ENCODE measurements around the gene SH3PXD2A. TPM values are rescaled to one million over a fixed set of nuclear protein-coding genes. Genes with fewer than 3 reads are reported as not detected.

SH3PXD2A gene
- total and polyA plus RNA-seq, 2 of the 4 experiments (the other 2 are of a cell fraction) = 6.3 to 23.0 TPM

DNA sequence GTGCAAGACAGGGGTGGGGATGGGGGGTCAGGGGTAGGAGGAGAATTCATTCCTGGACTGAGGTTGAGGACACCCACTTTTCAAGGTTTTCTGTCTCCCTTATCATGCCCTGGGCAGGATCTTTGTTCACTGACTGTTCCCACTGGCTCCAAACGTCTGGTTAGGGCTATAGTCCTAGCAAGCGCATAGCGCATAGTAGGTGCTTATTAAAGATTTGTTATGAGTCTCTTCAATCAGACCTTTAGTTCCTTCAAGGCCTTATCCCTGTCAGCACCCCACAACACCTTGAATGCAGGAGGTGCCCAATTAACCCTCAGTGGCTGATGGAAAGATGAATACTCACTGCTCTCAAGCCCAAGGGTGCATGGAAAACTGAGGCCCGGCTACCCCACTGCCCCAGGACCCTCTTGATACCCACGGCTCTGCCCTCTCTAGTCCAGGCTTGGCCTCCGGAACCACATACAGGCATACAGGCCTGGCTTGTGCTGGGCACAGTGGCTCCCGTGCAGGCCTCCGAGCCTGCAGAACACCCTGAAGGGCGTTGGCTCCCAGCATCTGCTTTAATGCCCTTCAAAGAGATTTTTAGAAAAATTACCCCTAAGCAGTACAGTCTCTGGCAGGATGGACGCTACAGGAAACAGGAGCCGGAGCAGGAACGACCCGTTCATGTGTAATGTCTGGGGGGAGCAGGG lies 177.7 kb downstream of the SH3PXD2A start (continued):
- TF ChIP-seq, protein P1, sequence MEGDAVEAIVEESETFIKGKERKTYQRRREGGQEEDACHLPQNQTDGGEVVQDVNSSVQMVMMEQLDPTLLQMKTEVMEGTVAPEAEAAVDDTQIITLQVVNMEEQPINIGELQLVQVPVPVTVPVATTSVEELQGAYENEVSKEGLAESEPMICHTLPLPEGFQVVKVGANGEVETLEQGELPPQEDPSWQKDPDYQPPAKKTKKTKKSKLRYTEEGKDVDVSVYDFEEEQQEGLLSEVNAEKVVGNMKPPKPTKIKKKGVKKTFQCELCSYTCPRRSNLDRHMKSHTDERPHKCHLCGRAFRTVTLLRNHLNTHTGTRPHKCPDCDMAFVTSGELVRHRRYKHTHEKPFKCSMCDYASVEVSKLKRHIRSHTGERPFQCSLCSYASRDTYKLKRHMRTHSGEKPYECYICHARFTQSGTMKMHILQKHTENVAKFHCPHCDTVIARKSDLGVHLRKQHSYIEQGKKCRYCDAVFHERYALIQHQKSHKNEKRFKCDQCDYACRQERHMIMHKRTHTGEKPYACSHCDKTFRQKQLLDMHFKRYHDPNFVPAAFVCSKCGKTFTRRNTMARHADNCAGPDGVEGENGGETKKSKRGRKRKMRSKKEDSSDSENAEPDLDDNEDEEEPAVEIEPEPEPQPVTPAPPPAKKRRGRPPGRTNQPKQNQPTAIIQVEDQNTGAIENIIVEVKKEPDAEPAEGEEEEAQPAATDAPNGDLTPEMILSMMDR (conservative IDR thresholded peaks at IDR 0.05; ENCODE audit: low read depth, low read length) = no peak
- no peak for TF ChIP-seq RFX5 (IDR thresholded peaks at IDR 0.05; ENCODE audit: low read depth, low read length)
